A549 (cell line): ENCODE data around the gene ZBTB16. TPM values are rescaled to one million over a fixed set of nuclear protein-coding genes. Genes with fewer than 3 reads are reported as not detected.

ENCODE experiments used
- ATAC-seq, 2 experiments: fragments of 200-7000 bp in 1 of 2; fragments of >200 bp in 1 of 2; cut with Nextera tagmentation in 1 of 2; cut with Tn5 transposase in 1 of 2; 3 replicates each; pipeline versions ENCODE4 v1.8.0 to v1.9.1; 2018 to 2020; ENCODE audit warnings: mild to moderate bottlenecking in 1 of 2, moderate library complexity in 1 of 2
- CTCF ChIA-PET: fragments of 300-600 bp; sonication (Branson Sonifier 250); formaldehyde crosslinking; extraction: SDS; loops from one replicate; lab custom pipeline; 2021; ENCODE audit warnings: antibody characterized with exemption, inconsistent platforms; lab: Yijun Ruan, JAX
- POLR2A ChIA-PET: fragments of 350-600 bp; formaldehyde crosslinking; extraction: SDS; loops from one replicate; lab custom pipeline; 2021; ENCODE audit warnings: antibody characterized with exemption, inconsistent platforms; lab: Yijun Ruan, JAX
- DNase-seq, 2 experiments: peaks; one replicate each; pipeline versions ENCODE4 v3.0.0 to v3.0.0-alpha.2; 2011 to 2016; ENCODE audit warnings: low read depth in 1 of 2, low spot score in 1 of 2
- FAIRE-seq: peaks from 2 replicates; lab custom pipeline; 2011; peaks lifted over from hg19 to GRCh38; lab: Jason Lieb, UNC
- H3K27ac ChIP-seq, 2 experiments: fragments of >200 bp; sonication (Bioruptor Twin); formaldehyde crosslinking; 3 replicates each; pipeline ENCODE4 v1.5.1; 2016 to 2017
- H3K4me1 ChIP-seq: fragments of >200 bp; sonication (Bioruptor Twin); formaldehyde crosslinking; 3 replicates; pipeline ENCODE4 v1.6.1; 2016
- H3K4me2 ChIP-seq: fragments of >200 bp; sonication (Bioruptor Twin); formaldehyde crosslinking; 3 replicates; pipeline ENCODE4 v1.6.1; 2016
- H3K4me3 ChIP-seq: fragments of >200 bp; sonication (Bioruptor Twin); formaldehyde crosslinking; 3 replicates; pipeline ENCODE4 v1.5.1; 2016
- H3K9me3 ChIP-seq: fragments of >200 bp; sonication (Bioruptor Twin); formaldehyde crosslinking; 3 replicates; pipeline ENCODE4 v1.6.1; 2016
- BHLHE40 ChIP-seq: IDR thresholded peaks from 2 replicates; pipeline ENCODE4 v1.6.1; 2012; ENCODE audit warnings: low read depth, low read length, inconsistent platforms
- CBX2 ChIP-seq: fragments of 200-600 bp; sonication (generic); IDR thresholded peaks from 2 replicates; pipeline ENCODE4 v1.6.1; 2016; ENCODE audit warnings: low read depth, mild to moderate bottlenecking, borderline replicate concordance
- CBX8 ChIP-seq: fragments of 200-600 bp; sonication (generic); IDR thresholded peaks from 2 replicates; pipeline ENCODE4 v1.6.1; 2016
- CHD4 ChIP-seq: fragments of 200-600 bp; sonication (generic); IDR thresholded peaks from 2 replicates; pipeline ENCODE4 v1.6.1; 2016; ENCODE audit warnings: antibody characterized with exemption, mild to moderate bottlenecking, borderline replicate concordance
- E2F6 ChIP-seq: IDR thresholded peaks from 2 replicates; pipeline ENCODE4 v1.6.1; 2012; ENCODE audit warnings: low read depth, borderline replicate concordance
- FOSB ChIP-seq: fragments of 250-450 bp; sonication (Bioruptor Pico); IDR thresholded peaks from 2 replicates; pipeline ENCODE4 v1.5.0; 2020; ENCODE audit warnings: mild to moderate bottlenecking, moderate library complexity
- FOSL2 ChIP-seq, 2 experiments: fragments of 450-650 bp in 1 of 2; fragments of >200 bp in 1 of 2; sonication (Bioruptor Twin) in 1 of 2; formaldehyde crosslinking; IDR thresholded peaks; 2 replicates each; pipeline versions ENCODE4 v1.5.0 to v1.6.1; 2016 to 2020; ENCODE audit warnings: mild to moderate bottlenecking in 1 of 2, moderate library complexity in 1 of 2
- HES2 ChIP-seq: fragments of >200 bp; sonication (Bioruptor Twin); formaldehyde crosslinking; IDR thresholded peaks from 2 replicates; pipeline ENCODE4 v1.6.1; 2016
- HOXA7 ChIP-seq: fragments of 250-450 bp; sonication (Bioruptor Pico); IDR thresholded peaks from 2 replicates; pipeline ENCODE4 v1.5.0; 2020; ENCODE audit warnings: mild to moderate bottlenecking, moderate library complexity
- KDM1A ChIP-seq: fragments of 200-600 bp; sonication (generic); IDR thresholded peaks from 2 replicates; pipeline ENCODE4 v1.6.1; 2016; ENCODE audit warnings: low read depth, mild to moderate bottlenecking
- MYC ChIP-seq: IDR thresholded peaks from 2 replicates; pipeline ENCODE4 v1.6.1; 2012; ENCODE audit warnings: mild to moderate bottlenecking, inconsistent platforms, low read length, improper control_type of control experiment, borderline replicate concordance
- NPAS2 ChIP-seq: fragments of 250-450 bp; sonication (Bioruptor Pico); IDR thresholded peaks from 2 replicates; pipeline ENCODE4 v1.8.0; 2022; ENCODE audit warnings: mild to moderate bottlenecking, moderate library complexity, borderline replicate concordance
- PHF8 ChIP-seq: fragments of 200-600 bp; sonication (generic); IDR thresholded peaks from 2 replicates; pipeline ENCODE4 v1.6.1; 2016; ENCODE audit warnings: low read depth, mild to moderate bottlenecking, antibody characterized with exemption, moderate library complexity, borderline replicate concordance
- POLR2A ChIP-seq: IDR thresholded peaks from 2 replicates; pipeline ENCODE4 v1.6.1; 2012; ENCODE audit warnings: mild to moderate bottlenecking, low read length
- POLR2AphosphoS2 ChIP-seq: conservative IDR thresholded peaks from 2 replicates; pipeline ENCODE4 v1.6.1; 2012; ENCODE audit warnings: low read length, improper control_type of control experiment, inconsistent platforms
- RCOR1 ChIP-seq: fragments of 150-350 bp; IDR thresholded peaks from 2 replicates; pipeline ENCODE4 v1.6.1; 2014; ENCODE audit warnings: antibody characterized with exemption, low read length, low read depth
- TP53 ChIP-seq: fragments of 250-450 bp; sonication (Bioruptor Pico); IDR thresholded peaks from 2 replicates; pipeline ENCODE4 v1.5.0; 2021; ENCODE audit warnings: mild to moderate bottlenecking, moderate library complexity
- ZNF302 ChIP-seq: fragments of 250-450 bp; sonication (Bioruptor Pico); IDR thresholded peaks from 2 replicates; pipeline ENCODE4 v1.9.0; 2021; ENCODE audit warnings: inconsistent platforms, mild to moderate bottlenecking, moderate library complexity
- WGBS: methylation state at CpG from one replicate; pipeline ENCODE4 v1.1.6; 2017; ENCODE audit errors: missing lambda C conversion rate; 5-methylcytosine and 5-hydroxymethylcytosine counted together
- polyA plus RNA-seq, 4 experiments: library from polyadenylated mRNA; depleted of rRNA in 3 of 4; stranded (reverse); fragments of >200 nt; fragmentation: RNase III in 1 of 4; extraction: RNeasy Plus Mini Kit Qiagen cat#74134 plus additional on column Dnase treatment in 1 of 4; gene quantifications; 2 replicates in 3 of 4; 3 replicates in 1 of 4; pipeline ENCODE4 v1.2.3, GENCODE V29; 2011 to 2017
- TF ChIP-seq, protein P1 (sequence below): fragments of >200 bp; sonication (Bioruptor Twin); formaldehyde crosslinking; IDR thresholded peaks from 3 replicates; pipeline ENCODE4 v1.5.1; 2016

ZBTB16 gene
- polyA plus RNA-seq, 2 of the 4 experiments (the other 2 are of a cell fraction): not detected

DNA sequence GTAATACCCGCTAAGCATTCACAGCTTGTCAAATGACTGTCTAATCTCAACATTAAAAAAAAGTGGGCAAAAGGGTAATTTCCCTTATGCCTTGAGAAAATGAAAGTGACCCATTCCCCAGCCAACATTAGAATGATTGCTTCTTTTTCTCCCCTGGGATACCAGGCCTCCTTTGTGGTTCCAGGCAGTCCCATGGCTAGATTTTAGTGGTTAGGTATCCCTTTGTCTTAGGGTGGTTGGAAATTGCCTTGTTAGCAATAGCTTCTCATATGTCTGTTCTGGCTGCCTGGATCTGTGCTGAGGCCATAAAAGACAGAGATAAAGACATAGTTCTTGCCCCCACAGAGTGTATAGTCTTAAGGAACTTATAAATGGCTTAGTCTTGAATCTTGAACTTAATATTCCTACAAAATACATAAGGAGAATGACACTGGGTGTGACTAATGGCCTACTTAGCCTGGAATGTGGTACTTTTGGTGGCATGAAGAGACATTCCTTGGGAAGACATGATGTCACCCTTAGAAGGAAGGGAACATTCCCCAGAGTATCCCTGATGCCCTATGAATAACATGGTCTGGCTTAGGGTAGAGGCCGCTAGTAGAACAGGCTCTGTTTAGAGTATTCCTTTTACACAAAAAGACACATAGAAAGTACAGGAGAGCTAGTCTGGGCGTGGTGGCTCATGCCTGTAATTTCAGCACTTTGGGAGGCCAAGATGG lies 90.3 kb downstream of the ZBTB16 start:
- no peaks in the 10 kb centered on the region for H3K9me3 ChIP-seq
- no peak overlapping the region for H3K4me3 ChIP-seq
- POLR2A ChIA-PET: no interaction called here
- CTCF ChIA-PET: interaction anchor here (1.4 kb wide), 1 partner anchor 112 kb away, joined by 5 read pairs; no protein-coding TSS in a partner anchor
- DNase-seq: no peak
- no peak overlapping the region for H3K4me2 ChIP-seq
- WGBS: 54% methylated on average over 3 of the region's 3 CpGs
- no peaks in the 10 kb centered on the region for H3K4me1 ChIP-seq
- ATAC-seq: no peak
- no peak overlapping the region for H3K27ac ChIP-seq
- FAIRE-seq: no peak
- no peak for TF ChIP-seq POLR2AphosphoS2
- TF ChIP-seq HOXA7: no peak
- TF ChIP-seq CBX8: no peak
- no peak for TF ChIP-seq ZNF302 (CRISPR knock-in tag)
- TF ChIP-seq E2F6: no peak
- TF ChIP-seq MYC: no peak
- TF ChIP-seq FOSL2 (IDR thresholded peaks at IDR 0.05): no peak
- no peak for TF ChIP-seq FOSL2 (CRISPR knock-in tag; IDR thresholded peaks at IDR 0.05)

GRCh38 chr11:114150671-114151070 lies 91.2 kb downstream of the ZBTB16 start:
- POLR2A ChIA-PET: no interaction called here
- no peaks in the 10 kb centered on the region for H3K9me3 ChIP-seq
- CTCF ChIA-PET: no interaction called here
- no peaks in the 10 kb centered on the region for H3K4me1 ChIP-seq
- FAIRE-seq: no peak
- no peak overlapping the region for H3K27ac ChIP-seq
- DNase-seq: no peak
- WGBS: 20% methylated on average over 6 of the region's 6 CpGs
- no peak overlapping the region for H3K4me3 ChIP-seq
- ATAC-seq: no peak
- no peak for TF ChIP-seq HOXA7
- no peak for TF ChIP-seq NPAS2 (CRISPR knock-in tag)
- no peak for TF ChIP-seq POLR2A
- no peak for TF ChIP-seq RCOR1
- TF ChIP-seq, protein P1, sequence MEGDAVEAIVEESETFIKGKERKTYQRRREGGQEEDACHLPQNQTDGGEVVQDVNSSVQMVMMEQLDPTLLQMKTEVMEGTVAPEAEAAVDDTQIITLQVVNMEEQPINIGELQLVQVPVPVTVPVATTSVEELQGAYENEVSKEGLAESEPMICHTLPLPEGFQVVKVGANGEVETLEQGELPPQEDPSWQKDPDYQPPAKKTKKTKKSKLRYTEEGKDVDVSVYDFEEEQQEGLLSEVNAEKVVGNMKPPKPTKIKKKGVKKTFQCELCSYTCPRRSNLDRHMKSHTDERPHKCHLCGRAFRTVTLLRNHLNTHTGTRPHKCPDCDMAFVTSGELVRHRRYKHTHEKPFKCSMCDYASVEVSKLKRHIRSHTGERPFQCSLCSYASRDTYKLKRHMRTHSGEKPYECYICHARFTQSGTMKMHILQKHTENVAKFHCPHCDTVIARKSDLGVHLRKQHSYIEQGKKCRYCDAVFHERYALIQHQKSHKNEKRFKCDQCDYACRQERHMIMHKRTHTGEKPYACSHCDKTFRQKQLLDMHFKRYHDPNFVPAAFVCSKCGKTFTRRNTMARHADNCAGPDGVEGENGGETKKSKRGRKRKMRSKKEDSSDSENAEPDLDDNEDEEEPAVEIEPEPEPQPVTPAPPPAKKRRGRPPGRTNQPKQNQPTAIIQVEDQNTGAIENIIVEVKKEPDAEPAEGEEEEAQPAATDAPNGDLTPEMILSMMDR: no peak
- no peak for TF ChIP-seq ZNF302 (CRISPR knock-in tag)
- TF ChIP-seq CBX2: no peak
- TF ChIP-seq CHD4: no peak
- TF ChIP-seq HES2: no peak
- no peak for TF ChIP-seq PHF8
- TF ChIP-seq KDM1A: no peak
- TF ChIP-seq BHLHE40: no peak
- no peak for TF ChIP-seq FOSB
- no peak overlapping the region for H3K4me2 ChIP-seq

GRCh38 chr11:114151631-114152030 lies 92.1 kb downstream of the ZBTB16 start:
- no peak overlapping the region for H3K4me2 ChIP-seq
- H3K27ac ChIP-seq: no peak overlapping the region; a peak in 1 of 6 replicates
- no peaks in the 10 kb centered on the region for H3K9me3 ChIP-seq
- H3K4me1 ChIP-seq: no peaks in the 10 kb centered on the region
- TF ChIP-seq TP53 (CRISPR knock-in tag): no peak
- CTCF ChIA-PET: no interaction called here
- 25% methylated on average over 2 of the region's 2 CpGs for WGBS
- no peak for ATAC-seq
- POLR2A ChIA-PET: no interaction called here
- FAIRE-seq: no peak
- no peak overlapping the region for H3K4me3 ChIP-seq
- no peak for DNase-seq
